Stimulated activated CD4-positive, alpha-beta T cell treated with anti-CD3 and anti-CD28 coated beads, Interleukin-12 subunit alpha, Interleukin-12 subunit beta, amount 100 ng/mL, for 4 hours (primary cell): ENCODE results near the gene ST6GALNAC1.
"Not testable (repeated sequence)": the region's sequence is repeated elsewhere in the genome, so short reads cannot be mapped to it uniquely, and the experiment has no call there.

Experiments
- DNase-seq: peaks from one replicate; pipeline ENCODE4 v3.0.0-alpha.2; 2020

The ST6GALNAC1 gene

GRCh38 chr17:76641501-76641900 is 2.1 kb downstream of the ST6GALNAC1 start:
- no peak for DNase-seq

- no peak for DNase-seq
These were observed 2.8 kb downstream of the ST6GALNAC1 start for GRCh38 chr17:76640550-76641380.

- DNase-seq: no peak
These were observed 5.3 kb downstream of the ST6GALNAC1 start for GRCh38 chr17:76638263-76638662.

- DNase-seq: not testable (repeated sequence)
These were observed 6.9 kb downstream of the ST6GALNAC1 start for GRCh38 chr17:76636486-76637206.

- DNase-seq: no peak
These were observed 7.7 kb downstream of the ST6GALNAC1 start for GRCh38 chr17:76635659-76636360.

- DNase-seq: no peak
These were observed 8.5 kb downstream of the ST6GALNAC1 start for GRCh38 chr17:76635039-76635438.

- no peak for DNase-seq
These were observed 9.8 kb downstream of the ST6GALNAC1 start for GRCh38 chr17:76633628-76634328.

GRCh38 chr17:76631821-76632565 is 11.6 kb downstream of the ST6GALNAC1 start:
- no peak for DNase-seq

- no peak for DNase-seq
These were observed 13.4 kb downstream of the ST6GALNAC1 start for GRCh38 chr17:76630151-76630550.

- no peak for DNase-seq
These were observed 16.0 kb downstream of the ST6GALNAC1 start for GRCh38 chr17:76627510-76627909.

- no peak for DNase-seq
These were observed 17.1 kb downstream of the ST6GALNAC1 start for GRCh38 chr17:76626442-76626841.

GRCh38 chr17:76625496-76625895 is 18.1 kb downstream of the ST6GALNAC1 start:
- DNase-seq: no peak

- DNase-seq: peak; percentile 78
These were observed 20.0 kb downstream of the ST6GALNAC1 start for GRCh38 chr17:76623271-76624146.

GRCh38 chr17:76617838-76618237 is 25.7 kb downstream of the ST6GALNAC1 start:
- DNase-seq: no peak

- no peak for DNase-seq
These were observed 28.5 kb downstream of the ST6GALNAC1 start for GRCh38 chr17:76614912-76615617.

- DNase-seq: not testable (repeated sequence)
These were observed 29.3 kb downstream of the ST6GALNAC1 start for GRCh38 chr17:76614064-76614759.

GRCh38 chr17:76612977-76613851 is 30.3 kb downstream of the ST6GALNAC1 start:
- DNase-seq: no peak

GRCh38 chr17:76612465-76612864 is 31.1 kb downstream of the ST6GALNAC1 start:
- no peak for DNase-seq

GRCh38 chr17:76611758-76612157 is 31.8 kb downstream of the ST6GALNAC1 start:
- no peak for DNase-seq
